Endothelial cell of umbilical vein (primary cell): ENCODE measurements around the gene APP. TPM values are rescaled to one million over a fixed set of nuclear protein-coding genes. Genes with fewer than 3 reads are reported as not detected.

Experiments
- BruUV-seq: library from RNA; stranded (reverse); fragments of 400-500 nt; replicated peaks from 2 replicates; lab custom pipeline; 2021; lab: Mats Ljungman, UMichigan
- CTCF ChIA-PET: fragments of 300-600, 350-600 bp; sonication (Branson Sonifier 250); formaldehyde crosslinking; loops from one replicate; lab custom pipeline; 2021; ENCODE audit warnings: antibody characterized with exemption, inconsistent platforms; lab: Charles Lee
- POLR2A ChIA-PET: fragments of 300-600, 350-600 bp; sonication (Branson Sonifier 250); formaldehyde crosslinking; loops from one replicate; lab custom pipeline; 2021; ENCODE audit warnings: antibody characterized with exemption, inconsistent platforms; lab: Charles Lee
- DNase-seq: peaks from one replicate; pipeline ENCODE4 v3.0.0-alpha.2; 2011; ENCODE audit warnings: low read depth, low spot score
- FAIRE-seq: peaks from 2 replicates; lab custom pipeline; 2011; peaks lifted over from hg19 to GRCh38; lab: Jason Lieb, UNC
- H2AFZ ChIP-seq: 2 replicates; pipeline ENCODE4 v1.6.0; 2012; ENCODE audit warnings: low read depth, low read length, control low read depth, inconsistent platforms
- H3K27ac ChIP-seq: 2 replicates; pipeline ENCODE4 v1.5.1; 2011; ENCODE audit warnings: low read depth, mild to moderate bottlenecking, control low read depth, low read length, moderate library complexity; ENCODE audit not compliant: insufficient read depth
- H3K27me3 ChIP-seq, 2 experiments: 2 replicates each; pipeline versions ENCODE4 v1.6.0 to v1.6.1; 2011; ENCODE audit warnings: low read length in 2 of 2, mixed read lengths in 1 of 2; ENCODE audit not compliant: control insufficient read depth in 2 of 2, insufficient read depth in 2 of 2
- H3K36me3 ChIP-seq, 2 experiments: 2 replicates in 1 of 2; 3 replicates in 1 of 2; pipeline ENCODE4 v1.5.1; 2011; ENCODE audit warnings: low read length in 2 of 2, mild to moderate bottlenecking in 1 of 2, moderate library complexity in 1 of 2; ENCODE audit not compliant: control insufficient read depth in 2 of 2, insufficient read depth in 2 of 2; ENCODE audit errors: extremely low read depth in 1 of 2
- H3K4me1 ChIP-seq: 3 replicates; pipeline ENCODE4 v1.5.1; 2011; ENCODE audit warnings: mild to moderate bottlenecking, low read length; ENCODE audit not compliant: control insufficient read depth, insufficient read depth; ENCODE audit errors: extremely low read depth
- H3K4me2 ChIP-seq: 2 replicates; pipeline ENCODE4 v1.6.1; 2011; ENCODE audit warnings: low read length, control low read depth, mixed read lengths; ENCODE audit not compliant: insufficient read depth
- H3K4me3 ChIP-seq, 3 experiments: fragments of 200-600 bp in 1 of 3; sonication (generic), shearing (Covaris generic) in 1 of 3; replicated peaks in 1 of 3; 2 replicates each; pipeline ENCODE4 v1.5.1; 2011 to 2016; ENCODE audit warnings: control low read depth in 3 of 3, low read length in 3 of 3, mild to moderate bottlenecking in 2 of 3, inconsistent platforms in 1 of 3, low read depth in 1 of 3, moderate library complexity in 1 of 3; ENCODE audit not compliant: insufficient read depth in 1 of 3
- H3K79me2 ChIP-seq: 2 replicates; pipeline ENCODE4 v1.6.0; 2012; ENCODE audit warnings: low read length, inconsistent platforms; ENCODE audit not compliant: control insufficient read depth, insufficient read depth
- H3K9ac ChIP-seq: replicated peaks from 2 replicates; pipeline ENCODE3; 2011; ENCODE audit warnings: low read length, control low read depth; ENCODE audit not compliant: insufficient read depth; ENCODE audit errors: extremely low read depth
- H3K9me1 ChIP-seq: replicated peaks from 3 replicates; pipeline ENCODE4 v1.6.0; 2011; ENCODE audit warnings: mild to moderate bottlenecking, low read length; ENCODE audit not compliant: control insufficient read depth, insufficient read depth; ENCODE audit errors: extremely low read depth
- H3K9me3 ChIP-seq: replicated peaks from 2 replicates; pipeline ENCODE4 v1.5.1; 2012; ENCODE audit warnings: low read length, inconsistent platforms; ENCODE audit not compliant: control insufficient read depth, insufficient read depth
- H4K20me1 ChIP-seq: replicated peaks from 2 replicates; pipeline ENCODE3; 2011; ENCODE audit warnings: mild to moderate bottlenecking, low read length; ENCODE audit not compliant: control insufficient read depth, insufficient read depth; ENCODE audit errors: extremely low read depth
- FOS ChIP-seq: IDR thresholded peaks from 2 replicates; pipeline ENCODE4 v1.6.1; 2011; ENCODE audit warnings: mild to moderate bottlenecking, low read length, moderate library complexity, borderline replicate concordance; ENCODE audit not compliant: insufficient read depth
- GATA2 ChIP-seq: IDR thresholded peaks from 2 replicates; pipeline ENCODE4 v1.7.0; 2011; ENCODE audit warnings: low read depth, mild to moderate bottlenecking, moderate library complexity, mixed read lengths, low read length; ENCODE audit not compliant: insufficient read length, insufficient read depth
- JUN ChIP-seq: IDR thresholded peaks from 2 replicates; pipeline ENCODE4 v1.6.1; 2011; ENCODE audit warnings: borderline replicate concordance, low read depth; ENCODE audit not compliant: insufficient read length, insufficient read depth
- MYC ChIP-seq: IDR thresholded peaks from one replicate; pipeline ENCODE4 v1.6.1; 2011; ENCODE audit warnings: mild to moderate bottlenecking, low read depth, low read length
- POLR2AphosphoS5 ChIP-seq: IDR thresholded peaks from 2 replicates; pipeline ENCODE4 v1.6.1; 2012; ENCODE audit warnings: low read depth, mild to moderate bottlenecking, control low read depth, low read length, moderate library complexity; ENCODE audit not compliant: insufficient read depth
- dilution Hi-C: fragments of 300-500 bp; cut with MboI; formaldehyde crosslinking; loops from one replicate; pipeline ENCODE4 v1.15.0; 2019; ENCODE audit warnings: low sequenced_read_pairs; ENCODE audit not compliant: extremely low pct_ligation_motif_present
- intact Hi-C: fragments of 100-400 bp; cut with micrococcal nuclease; formaldehyde crosslinking; loops from one replicate; pipeline ENCODE4 v1.10.0; 2022
- polyA plus RNA-seq, 4 experiments: library from polyadenylated mRNA; depleted of rRNA in 3 of 4; stranded (reverse) in 3 of 4; unstranded in 1 of 4; fragments of >200 nt; gene quantifications; 2 replicates each; pipeline versions ENCODE4 v1.2.1 to v1.2.3, GENCODE V29; 2011 to 2012; ENCODE audit warnings: missing spikeins in 1 of 4
- total RNA-seq: library from RNA; stranded (reverse); gene quantifications from 2 replicates; pipeline ENCODE4 v1.2.3, GENCODE V29; 2021
- TF ChIP-seq, protein P1 (sequence below), 2 donors: IDR thresholded peaks; 1 replicate in 1 of 2; 2 replicates in 1 of 2; pipeline ENCODE4 v1.5.1; 2011; ENCODE audit warnings: low read length in 2 of 2, mild to moderate bottlenecking in 2 of 2, moderate library complexity in 2 of 2, control low read depth in 1 of 2, inconsistent platforms in 1 of 2, low read depth in 1 of 2; ENCODE audit not compliant: insufficient read depth in 1 of 2; ENCODE audit errors: extremely low read depth in 1 of 2
- TF ChIP-seq, protein P2 (sequence below): IDR thresholded peaks from 2 replicates; pipeline ENCODE4 v1.6.1; 2011; ENCODE audit not compliant: insufficient read depth, insufficient read length

APP gene
- total and polyA plus RNA-seq, 2 donors (not counting 3 experiments of a cell fraction or from before 2014, with no cell fraction given) = 914 to 928 TPM

DNA sequence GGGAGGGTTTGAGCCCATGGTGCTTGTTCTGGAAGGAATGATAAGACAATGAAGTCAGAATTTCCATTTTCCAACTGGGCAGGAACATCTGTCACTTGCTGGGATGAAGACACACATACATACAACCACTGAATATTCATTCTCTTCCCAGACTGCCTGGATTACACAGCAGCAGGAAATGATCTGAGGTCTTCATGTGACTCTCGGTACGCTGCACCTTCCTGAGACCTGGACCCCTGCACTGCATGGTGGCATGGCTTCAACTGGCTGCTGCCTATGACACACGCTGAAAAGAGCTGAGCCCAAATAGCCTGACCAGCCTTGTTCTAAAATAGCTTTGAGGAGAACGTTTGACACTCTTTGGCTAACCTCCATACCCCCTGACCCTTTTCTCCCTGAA lies 285.2 kb downstream of the APP start:
- Histone ChIP-seq H3K27me3 (no peaks in the 10 kb centered on the region), H3K36me3 (peaks cover 4 to 16% of the 10 kb centered on the region in 2 experiments), H3K9me3 (no peaks in the 10 kb centered on the region), H2AFZ (no peak overlapping the region), H3K9me1 (no peaks in the 10 kb centered on the region), H3K79me2 (peaks cover 8% of the 10 kb centered on the region), H3K9ac (peak overlapping the region; percentile 54), H3K4me1 (peaks cover 31% of the 10 kb centered on the region), H4K20me1 (no peaks in the 10 kb centered on the region), H3K4me3 (no peak overlapping the region), H3K27ac (peak overlapping the region; percentile 94), H3K4me2 (peak overlapping the region; percentile 26)
- dilution Hi-C loops = loop anchor here (25.0 kb wide), 1 partner anchor 277 kb away; the partner anchor contains the start of gene APP
- DNase-seq (peak; percentile 57), FAIRE-seq (no peak)
- CTCF ChIA-PET = interaction anchor here (1.0 to 3.9 kb wide), 6 partner anchors 11 to 285 kb away, joined by 3 to 21 read pairs (median 4); partner anchors contain the start of gene APP
- no TSS peak for BruUV-seq
- no peak for TF ChIP-seq GATA2
- TF ChIP-seq POLR2AphosphoS5 = no peak
- TF ChIP-seq, protein P1, sequence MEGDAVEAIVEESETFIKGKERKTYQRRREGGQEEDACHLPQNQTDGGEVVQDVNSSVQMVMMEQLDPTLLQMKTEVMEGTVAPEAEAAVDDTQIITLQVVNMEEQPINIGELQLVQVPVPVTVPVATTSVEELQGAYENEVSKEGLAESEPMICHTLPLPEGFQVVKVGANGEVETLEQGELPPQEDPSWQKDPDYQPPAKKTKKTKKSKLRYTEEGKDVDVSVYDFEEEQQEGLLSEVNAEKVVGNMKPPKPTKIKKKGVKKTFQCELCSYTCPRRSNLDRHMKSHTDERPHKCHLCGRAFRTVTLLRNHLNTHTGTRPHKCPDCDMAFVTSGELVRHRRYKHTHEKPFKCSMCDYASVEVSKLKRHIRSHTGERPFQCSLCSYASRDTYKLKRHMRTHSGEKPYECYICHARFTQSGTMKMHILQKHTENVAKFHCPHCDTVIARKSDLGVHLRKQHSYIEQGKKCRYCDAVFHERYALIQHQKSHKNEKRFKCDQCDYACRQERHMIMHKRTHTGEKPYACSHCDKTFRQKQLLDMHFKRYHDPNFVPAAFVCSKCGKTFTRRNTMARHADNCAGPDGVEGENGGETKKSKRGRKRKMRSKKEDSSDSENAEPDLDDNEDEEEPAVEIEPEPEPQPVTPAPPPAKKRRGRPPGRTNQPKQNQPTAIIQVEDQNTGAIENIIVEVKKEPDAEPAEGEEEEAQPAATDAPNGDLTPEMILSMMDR (IDR thresholded peaks at IDR 0.05; ENCODE audit: extremely low read depth in 1 of 2, insufficient read depth in 1 of 2, low read depth in 1 of 2, low read length in 2 of 2) = no peak
- TF ChIP-seq MYC = no peak
- TF ChIP-seq FOS = no peak
- no peak for TF ChIP-seq JUN
- TF ChIP-seq, protein P2, sequence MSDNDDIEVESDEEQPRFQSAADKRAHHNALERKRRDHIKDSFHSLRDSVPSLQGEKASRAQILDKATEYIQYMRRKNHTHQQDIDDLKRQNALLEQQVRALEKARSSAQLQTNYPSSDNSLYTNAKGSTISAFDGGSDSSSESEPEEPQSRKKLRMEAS = no peak
- POLR2A ChIA-PET = interaction anchor here (1.0 to 1.2 kb wide), 2 partner anchors 34 to 99 kb away, joined by 3 read pairs; no protein-coding TSS in a partner anchor
- intact Hi-C loops = no loop called here
